ENCODE data around the gene TAS2R14. TPM values are rescaled to one million over a fixed set of nuclear protein-coding genes. Genes with fewer than 3 reads are reported as not detected.

Gene TAS2R14
- total and polyA plus RNA-seq, 10 donors, result 1.6 to 10.3 (median 4.2) TPM

- no peak overlapping the region for H3K27ac ChIP-seq
Measured at GRCh38 chr12:10901427-10901826, 37.6 kb downstream of the TAS2R14 start.

GRCh38 chr12:10900972-10901371, 38.1 kb downstream of the TAS2R14 start:
- no peaks in the 10 kb centered on the region for H3K27me3 ChIP-seq (replicated peaks in 1 of 7)
- H3K4me1 ChIP-seq, result no peaks in the 10 kb centered on the region
- WGBS, 5 donors, result 91 to 100% (median 98%) methylated on average over 1 of the region's 1 CpG; no CpG with 5 or more reads in 1 of the 5 donors
- H3K4me3 ChIP-seq, result no peak overlapping the region
- TF ChIP-seq POLR2A (IDR thresholded peaks at IDR 0.05) (no peak), POLR2AphosphoS5 (IDR thresholded peaks at IDR 0.05) (no peak), CTCF (IDR thresholded peaks at IDR 0.05 in 8 of 11, conservative IDR thresholded peaks at IDR 0.05 in 3 of 11) (no peak)
- H3K36me3 ChIP-seq, result peaks cover 0 to 14% (median 0%) of the 10 kb centered on the region in 6 donors
- DNase-seq, result no peak
- H3K9me3 ChIP-seq, result peaks cover 0 to 49% (median 43%) of the 10 kb centered on the region in 8 donors
- no peak overlapping the region for H3K27ac ChIP-seq
- intact Hi-C loops (cut with DNase I; ENCODE audit: low total_unique reads), result no loop called here

More at GRCh38 chr12:10901427-10901826, 37.6 kb downstream of the TAS2R14 start:
- Histone ChIP-seq H3K4me1 (no peaks in the 10 kb centered on the region), H3K27me3 (replicated peaks in 1 of 7) (no peaks in the 10 kb centered on the region), H3K4me3 (no peak overlapping the region), H3K36me3 (peaks cover 0 to 14% (median 0%) of the 10 kb centered on the region in 6 donors), H3K9me3 (peaks cover 0 to 54% (median 47%) of the 10 kb centered on the region in 8 donors)
- intact Hi-C loops (cut with DNase I; ENCODE audit: low total_unique reads), result no loop called here
- WGBS, 5 donors, result 97 to 100% (median 98%) methylated on average over 1 of the region's 1 CpG
- TF ChIP-seq POLR2A (IDR thresholded peaks at IDR 0.05) (no peak), CTCF (IDR thresholded peaks at IDR 0.05 in 8 of 11, conservative IDR thresholded peaks at IDR 0.05 in 3 of 11) (no peak), POLR2AphosphoS5 (IDR thresholded peaks at IDR 0.05) (no peak)
- no peak for DNase-seq

- no peak for DNase-seq
- no peak overlapping the region for H3K27ac ChIP-seq
- peaks cover 0 to 45% (median 38%) of the 10 kb centered on the region in 8 donors for H3K9me3 ChIP-seq
- no peaks in the 10 kb centered on the region for H3K27me3 ChIP-seq (replicated peaks in 1 of 7)
- TF ChIP-seq POLR2A (IDR thresholded peaks at IDR 0.05) (no peak), POLR2AphosphoS5 (IDR thresholded peaks at IDR 0.05) (no peak), CTCF (IDR thresholded peaks at IDR 0.05 in 8 of 11, conservative IDR thresholded peaks at IDR 0.05 in 3 of 11) (no peak)
- WGBS, 5 donors, result 87 to 100% (median 88%) methylated on average over 1 of the region's 1 CpG
- H3K36me3 ChIP-seq, result peaks cover 0 to 13% (median 0%) of the 10 kb centered on the region in 6 donors
- H3K4me3 ChIP-seq, result no peak overlapping the region
- intact Hi-C loops (cut with DNase I; ENCODE audit: low total_unique reads), result no loop called here
- no peaks in the 10 kb centered on the region for H3K4me1 ChIP-seq
Measured at GRCh38 chr12:10900530-10900929, 38.5 kb downstream of the TAS2R14 start.

GRCh38 chr12:10896854-10897253, 42.2 kb downstream of the TAS2R14 start:
- Histone ChIP-seq H3K27ac (no peak overlapping the region), H3K27me3 (replicated peaks in 1 of 7) (no peaks in the 10 kb centered on the region), H3K36me3 (peaks cover 0 to 9% (median 0%) of the 10 kb centered on the region in 6 donors), H3K4me3 (no peak overlapping the region), H3K4me1 (no peaks in the 10 kb centered on the region), H3K9me3 (peaks cover 0 to 8% (median 2%) of the 10 kb centered on the region in 8 donors)
- 95 to 97% (median 96%) methylated on average over 5 of the region's 5 CpGs for WGBS, 5 donors
- TF ChIP-seq POLR2AphosphoS5 (IDR thresholded peaks at IDR 0.05) (no peak), CTCF (IDR thresholded peaks at IDR 0.05 in 8 of 11, conservative IDR thresholded peaks at IDR 0.05 in 3 of 11) (no peak), POLR2A (IDR thresholded peaks at IDR 0.05) (no peak)
- intact Hi-C loops (cut with DNase I; ENCODE audit: low total_unique reads), result no loop called here
- DNase-seq, result no peak
